ENCODE measurements around the gene OR10C1. TPM values are rescaled to one million over a fixed set of nuclear protein-coding genes. Genes with fewer than 3 reads are reported as not detected.
"Not testable (repeated sequence)": the region's sequence is repeated elsewhere in the genome, so short reads cannot be mapped to it uniquely, and the experiment has no call there.

Gene OR10C1
- total RNA-seq, 4 donors from 2014 or later, result not detected

DNA sequence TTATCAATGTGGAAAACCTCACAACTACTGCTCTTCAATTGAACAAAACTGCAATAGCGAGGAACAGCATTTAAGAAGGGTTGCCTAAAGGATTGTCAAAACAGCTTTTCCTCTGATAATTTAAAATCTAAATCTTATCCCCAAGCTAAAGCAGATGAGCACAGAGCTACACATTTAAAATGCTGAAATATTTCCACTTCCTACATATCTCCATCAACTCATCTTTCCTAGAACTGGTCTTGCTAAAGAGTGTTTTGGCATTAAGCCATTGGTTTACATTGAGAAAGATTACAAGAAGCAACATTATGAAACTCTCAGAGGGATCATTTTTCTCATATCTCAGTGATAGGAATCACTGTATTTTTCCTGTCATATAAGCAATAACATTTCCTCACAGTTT is 3.6 kb downstream of the OR10C1 start:
- Histone ChIP-seq H3K27me3 (no peaks in the 10 kb centered on the region), H3K27ac (no peak overlapping the region), H3K9me3 (no peaks in the 10 kb centered on the region), H3K4me1 (no peaks in the 10 kb centered on the region), H3K4me3 (no peak overlapping the region), H3K36me3 (no peaks in the 10 kb centered on the region)
- no peak for ATAC-seq
- WGBS, 2 donors (ENCODE audit: low coverage in 1 of 2), result 67 to 78% methylated on average over 1 of the region's 1 CpG
- TF ChIP-seq, protein P1, sequence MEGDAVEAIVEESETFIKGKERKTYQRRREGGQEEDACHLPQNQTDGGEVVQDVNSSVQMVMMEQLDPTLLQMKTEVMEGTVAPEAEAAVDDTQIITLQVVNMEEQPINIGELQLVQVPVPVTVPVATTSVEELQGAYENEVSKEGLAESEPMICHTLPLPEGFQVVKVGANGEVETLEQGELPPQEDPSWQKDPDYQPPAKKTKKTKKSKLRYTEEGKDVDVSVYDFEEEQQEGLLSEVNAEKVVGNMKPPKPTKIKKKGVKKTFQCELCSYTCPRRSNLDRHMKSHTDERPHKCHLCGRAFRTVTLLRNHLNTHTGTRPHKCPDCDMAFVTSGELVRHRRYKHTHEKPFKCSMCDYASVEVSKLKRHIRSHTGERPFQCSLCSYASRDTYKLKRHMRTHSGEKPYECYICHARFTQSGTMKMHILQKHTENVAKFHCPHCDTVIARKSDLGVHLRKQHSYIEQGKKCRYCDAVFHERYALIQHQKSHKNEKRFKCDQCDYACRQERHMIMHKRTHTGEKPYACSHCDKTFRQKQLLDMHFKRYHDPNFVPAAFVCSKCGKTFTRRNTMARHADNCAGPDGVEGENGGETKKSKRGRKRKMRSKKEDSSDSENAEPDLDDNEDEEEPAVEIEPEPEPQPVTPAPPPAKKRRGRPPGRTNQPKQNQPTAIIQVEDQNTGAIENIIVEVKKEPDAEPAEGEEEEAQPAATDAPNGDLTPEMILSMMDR (IDR thresholded peaks at IDR 0.05), result no peak
- TF ChIP-seq EP300 (IDR thresholded peaks at IDR 0.05) (no peak), POLR2AphosphoS5 (IDR thresholded peaks at IDR 0.05) (no peak), POLR2A (IDR thresholded peaks at IDR 0.05) (no peak)

DNA sequence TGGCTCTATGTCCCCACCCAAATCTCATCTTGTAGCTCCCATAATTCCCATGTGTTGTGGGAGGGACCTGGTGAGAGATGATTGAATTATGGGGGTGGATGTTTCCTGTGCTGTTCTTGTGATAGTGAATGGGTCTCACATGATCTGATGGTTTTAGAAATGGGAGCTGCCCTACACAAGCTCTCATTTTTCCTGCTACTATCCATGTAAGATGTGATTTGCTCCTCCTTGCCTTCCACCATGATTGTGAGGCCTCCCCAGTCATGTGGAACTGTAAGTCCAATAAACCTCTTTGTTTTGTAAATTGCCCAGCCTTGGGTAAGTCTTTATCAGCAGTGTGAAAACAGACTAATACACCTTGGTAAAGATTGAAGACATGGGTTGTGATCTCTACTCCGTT is 4.9 kb downstream of the OR10C1 start:
- 67% methylated on average over 1 of the region's 1 CpG; no CpG with 5 or more reads in 1 of the 2 donors for WGBS, 2 donors (ENCODE audit: low coverage in 1 of 2)

DNA sequence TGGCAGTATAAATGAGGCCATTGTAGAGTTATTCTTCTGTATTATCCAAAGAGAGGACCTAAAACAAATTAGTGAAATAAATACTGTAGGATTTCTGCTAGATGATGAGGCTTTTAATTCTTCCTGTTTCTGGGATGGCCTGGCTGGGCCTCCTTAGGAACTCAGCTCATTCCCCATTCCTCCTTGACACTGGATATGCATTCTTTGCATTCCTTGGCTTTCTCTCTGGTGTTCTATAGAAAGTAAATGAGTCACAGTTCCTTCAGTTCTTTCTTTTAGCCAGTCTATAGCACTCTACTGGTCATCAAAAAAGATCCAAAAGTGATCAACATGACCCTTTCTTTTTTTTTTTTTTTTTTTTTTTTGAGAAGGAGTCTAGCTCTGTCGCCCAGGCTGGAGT is 8.6 kb downstream of the OR10C1 start:
- WGBS, 2 donors (ENCODE audit: low coverage in 1 of 2), result no CpG with 5 or more reads among the region's 1 CpG
- H3K4me1 ChIP-seq, result no peaks in the 10 kb centered on the region
- H3K9me3 ChIP-seq, result no peaks in the 10 kb centered on the region
- no peaks in the 10 kb centered on the region for H3K27me3 ChIP-seq
- TF ChIP-seq, protein P1 (IDR thresholded peaks at IDR 0.05), result no peak
- TF ChIP-seq POLR2AphosphoS5 (IDR thresholded peaks at IDR 0.05) (no peak), EP300 (IDR thresholded peaks at IDR 0.05) (no peak)
- no peak for ATAC-seq
- no peak overlapping the region for H3K27ac ChIP-seq
- H3K4me3 ChIP-seq, result no peak overlapping the region
- no peaks in the 10 kb centered on the region for H3K36me3 ChIP-seq

More for the DNA sequence above, 4.9 kb downstream of the OR10C1 start:
- H3K9me3 ChIP-seq, ATAC-seq, H3K4me3 ChIP-seq, H3K27me3 ChIP-seq, H3K27ac ChIP-seq, H3K4me1 ChIP-seq, H3K36me3 ChIP-seq: not testable (repeated sequence)

DNA sequence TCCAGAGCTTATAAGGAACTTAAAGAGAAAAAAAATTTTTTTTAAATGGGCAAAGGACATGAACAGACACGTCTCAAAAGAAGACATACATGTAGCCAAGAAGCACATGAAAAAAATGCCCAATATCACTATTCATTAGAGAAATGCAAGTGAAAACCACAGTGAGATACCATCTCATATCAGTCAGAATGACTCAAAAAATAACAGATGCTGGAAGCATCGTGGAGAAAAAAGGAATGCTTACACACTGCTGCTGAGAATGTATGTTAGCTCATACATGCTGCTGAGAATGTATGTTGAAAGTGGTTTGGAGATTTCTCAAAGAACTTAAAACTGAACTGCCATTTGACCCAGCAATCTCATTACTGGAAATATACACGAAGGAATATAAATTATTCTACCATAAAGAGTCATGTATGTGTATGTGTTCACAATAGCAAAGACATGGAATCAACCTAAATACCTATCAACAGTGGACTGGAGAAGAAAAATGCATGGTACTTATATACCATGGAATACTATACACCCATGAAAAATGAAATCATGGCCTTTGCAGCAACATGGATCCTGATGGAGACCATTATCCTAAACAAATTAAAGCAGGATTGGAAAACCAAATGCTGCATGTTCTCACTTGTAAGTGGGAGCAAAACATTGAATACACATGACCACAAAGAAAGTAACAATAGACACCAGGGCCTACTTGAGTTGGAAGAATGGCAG is 12.5 kb downstream of the OR10C1 start:
- ATAC-seq, result no peak
- WGBS, 2 donors (ENCODE audit: low coverage in 1 of 2), result 61 to 77% methylated on average over 3 of the region's 3 CpGs

DNA sequence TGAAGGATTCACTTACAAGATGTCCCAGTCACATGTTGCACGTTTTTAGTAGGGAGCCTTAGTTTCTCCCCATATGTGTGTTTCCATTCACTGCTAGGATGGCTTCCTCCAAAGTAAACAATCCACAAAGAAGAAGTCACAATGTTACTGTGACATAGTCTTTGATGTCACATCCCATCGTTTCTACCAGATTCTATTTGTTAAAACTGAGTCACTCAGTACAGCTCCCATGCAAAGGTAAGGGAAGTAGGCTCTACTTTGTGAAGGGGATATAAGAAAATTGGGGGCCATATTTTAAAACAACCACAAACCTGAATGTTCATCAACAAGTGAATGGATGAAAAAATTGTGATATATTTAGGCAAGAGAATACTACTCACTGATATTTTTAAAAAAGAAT is 17.9 kb downstream of the OR10C1 start, which contains the start of the genes OR11A1 and OR2H1:
OR11A1 (minus strand) TSS at position 101 of the 400 bp plus-strand sequence. CDS start 29,430 bp downstream, outside the sequence.
OR2H1 (plus strand) TSS at position 185 of the 400 bp plus-strand sequence. CDS start 4,615 bp downstream, outside the sequence.
- no peak within 1 kb of the TSS for H3K27ac ChIP-seq
- TF ChIP-seq, protein P1 (IDR thresholded peaks at IDR 0.05), result no peak
- TF ChIP-seq POLR2A (IDR thresholded peaks at IDR 0.05) (no peak), EP300 (IDR thresholded peaks at IDR 0.05) (no peak)
- H3K27me3 ChIP-seq, result no peaks in the 10 kb centered on the region
- no peak for ATAC-seq
- H3K4me3 ChIP-seq, result no peak within 1 kb of the TSS
- no peaks in the 10 kb centered on the region for H3K36me3 ChIP-seq
- no peaks in the 10 kb centered on the region for H3K4me1 ChIP-seq
- no peaks in the 10 kb centered on the region for H3K9me3 ChIP-seq
- WGBS, 2 donors (ENCODE audit: low coverage in 1 of 2), result 39 to 40% methylated on average over 2 of the region's 2 CpGs

More for the DNA sequence above, 12.5 kb downstream of the OR10C1 start:
- H3K4me1 ChIP-seq, result no peaks in the 10 kb centered on the region
- TF ChIP-seq POLR2A (IDR thresholded peaks at IDR 0.05) (no peak), EP300 (IDR thresholded peaks at IDR 0.05) (no peak)
- H3K27me3 ChIP-seq, result no peaks in the 10 kb centered on the region
- no peaks in the 10 kb centered on the region for H3K36me3 ChIP-seq
- H3K4me3 ChIP-seq, result no peak overlapping the region
- no peak overlapping the region for H3K27ac ChIP-seq
- no peaks in the 10 kb centered on the region for H3K9me3 ChIP-seq

Measured in gastroesophageal sphincter (tissue), 4 donors.